Suprapubic skin (tissue), 4 donors: ENCODE data around the gene IQCE.
"Not testable (repeated sequence)": the region's sequence is repeated elsewhere in the genome, so short reads cannot be mapped to it uniquely, and the experiment has no call there.

ENCODE experiments used
- EP300 ChIP-seq: sonication (generic); formaldehyde crosslinking; IDR thresholded peaks from one replicate; pipeline ENCODE4 v1.6.1; 2017; ENCODE audit warnings: antibody characterized with exemption
- POLR2A ChIP-seq, 2 donors: fragments of 450-650 bp; IDR thresholded peaks; one replicate each; pipeline ENCODE4 v1.6.1; 2017; ENCODE audit warnings: antibody characterized with exemption in 2 of 2, mild to moderate bottlenecking in 2 of 2, moderate library complexity in 2 of 2
- POLR2AphosphoS5 ChIP-seq, 3 donors: sonication (generic); formaldehyde crosslinking; IDR thresholded peaks; one replicate each; pipeline ENCODE4 v1.6.1; 2017; ENCODE audit warnings: antibody characterized with exemption in 3 of 3
- TF ChIP-seq, protein P1 (sequence below), 2 donors: fragments of 200-600 bp in 1 of 2; fragments of 450-650 bp in 1 of 2; sonication (generic) in 1 of 2; IDR thresholded peaks; one replicate each; pipeline ENCODE4 v1.5.1; 2016 to 2019; ENCODE audit warnings: antibody characterized with exemption in 2 of 2, mild to moderate bottlenecking in 1 of 2, moderate library complexity in 1 of 2

DNA sequence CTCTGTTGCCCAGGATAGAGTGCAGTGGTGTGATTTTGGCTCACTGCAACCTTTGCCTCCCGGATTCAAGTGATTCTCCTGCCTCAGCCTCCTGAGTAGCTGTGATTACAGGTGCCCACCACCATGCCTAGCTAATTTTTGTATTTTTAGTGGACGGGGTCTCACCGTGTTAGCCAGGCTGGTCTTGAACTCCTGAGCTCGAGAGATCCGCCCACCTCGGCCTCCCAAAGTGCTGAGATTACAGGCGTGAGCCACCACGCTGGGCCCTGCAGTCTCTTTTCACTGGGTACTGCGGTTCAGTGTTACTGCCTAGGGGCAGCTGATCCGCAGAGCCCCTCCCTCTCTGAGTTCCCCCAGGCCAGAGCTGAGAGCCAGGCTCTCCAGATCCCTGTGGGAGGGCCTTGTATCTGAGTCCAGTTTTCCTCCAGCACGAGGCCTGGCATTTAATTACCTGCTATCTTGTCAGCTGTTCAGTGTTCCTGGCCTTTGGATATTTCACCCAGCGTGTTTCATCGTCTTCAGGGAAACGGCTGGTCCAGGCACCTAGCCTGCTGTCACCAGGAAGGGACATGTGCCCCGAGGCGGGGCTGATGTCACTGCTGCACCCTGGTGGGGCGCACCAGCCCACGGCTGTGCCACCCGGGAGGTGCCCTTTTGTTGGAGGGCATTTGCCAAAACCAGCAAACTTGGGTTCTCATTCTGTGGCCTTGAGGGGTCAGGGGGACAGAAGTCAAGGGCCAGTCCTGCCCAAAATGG, 22.7 kb upstream of the IQCE start:
- TF ChIP-seq, protein P1, sequence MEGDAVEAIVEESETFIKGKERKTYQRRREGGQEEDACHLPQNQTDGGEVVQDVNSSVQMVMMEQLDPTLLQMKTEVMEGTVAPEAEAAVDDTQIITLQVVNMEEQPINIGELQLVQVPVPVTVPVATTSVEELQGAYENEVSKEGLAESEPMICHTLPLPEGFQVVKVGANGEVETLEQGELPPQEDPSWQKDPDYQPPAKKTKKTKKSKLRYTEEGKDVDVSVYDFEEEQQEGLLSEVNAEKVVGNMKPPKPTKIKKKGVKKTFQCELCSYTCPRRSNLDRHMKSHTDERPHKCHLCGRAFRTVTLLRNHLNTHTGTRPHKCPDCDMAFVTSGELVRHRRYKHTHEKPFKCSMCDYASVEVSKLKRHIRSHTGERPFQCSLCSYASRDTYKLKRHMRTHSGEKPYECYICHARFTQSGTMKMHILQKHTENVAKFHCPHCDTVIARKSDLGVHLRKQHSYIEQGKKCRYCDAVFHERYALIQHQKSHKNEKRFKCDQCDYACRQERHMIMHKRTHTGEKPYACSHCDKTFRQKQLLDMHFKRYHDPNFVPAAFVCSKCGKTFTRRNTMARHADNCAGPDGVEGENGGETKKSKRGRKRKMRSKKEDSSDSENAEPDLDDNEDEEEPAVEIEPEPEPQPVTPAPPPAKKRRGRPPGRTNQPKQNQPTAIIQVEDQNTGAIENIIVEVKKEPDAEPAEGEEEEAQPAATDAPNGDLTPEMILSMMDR (IDR thresholded peaks at IDR 0.05) = not testable (repeated sequence)
- not testable (repeated sequence) for TF ChIP-seq POLR2A (IDR thresholded peaks at IDR 0.05); POLR2AphosphoS5 (IDR thresholded peaks at IDR 0.05); EP300
